Suprapubic skin (tissue), 4 donors: ENCODE data around the gene MAPK4.
"Not testable (repeated sequence)": the region's sequence is repeated elsewhere in the genome, so short reads cannot be mapped to it uniquely, and the experiment has no call there.

ENCODE experiments used
- EP300 ChIP-seq: sonication (generic); formaldehyde crosslinking; IDR thresholded peaks from one replicate; pipeline ENCODE4 v1.6.1; 2017; ENCODE audit warnings: antibody characterized with exemption
- POLR2A ChIP-seq, 2 donors: fragments of 450-650 bp; IDR thresholded peaks; one replicate each; pipeline ENCODE4 v1.6.1; 2017; ENCODE audit warnings: antibody characterized with exemption in 2 of 2, mild to moderate bottlenecking in 2 of 2, moderate library complexity in 2 of 2
- POLR2AphosphoS5 ChIP-seq, 3 donors: sonication (generic); formaldehyde crosslinking; IDR thresholded peaks; one replicate each; pipeline ENCODE4 v1.6.1; 2017; ENCODE audit warnings: antibody characterized with exemption in 3 of 3
- TF ChIP-seq, protein P1 (sequence below), 2 donors: fragments of 200-600 bp in 1 of 2; fragments of 450-650 bp in 1 of 2; sonication (generic) in 1 of 2; IDR thresholded peaks; one replicate each; pipeline ENCODE4 v1.5.1; 2016 to 2019; ENCODE audit warnings: antibody characterized with exemption in 2 of 2, mild to moderate bottlenecking in 1 of 2, moderate library complexity in 1 of 2

DNA sequence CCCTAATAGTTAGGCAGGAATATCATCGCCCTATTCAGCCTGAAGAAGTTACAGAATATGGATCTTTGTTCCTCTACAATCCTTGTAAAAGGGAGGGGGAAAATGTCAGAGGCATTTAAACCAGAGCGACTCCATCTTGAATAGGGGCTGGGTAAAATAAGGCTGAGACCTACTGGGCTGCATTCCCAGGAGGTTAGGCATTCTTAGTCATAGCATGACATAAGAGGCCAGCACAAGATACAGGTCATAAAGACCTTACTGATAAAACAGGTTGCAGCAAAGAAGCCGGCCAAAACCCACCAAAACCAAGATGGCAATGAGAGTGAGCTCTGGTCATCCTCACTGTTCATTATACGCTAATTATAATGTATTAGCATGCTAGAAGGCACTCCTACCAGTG is 15.4 kb upstream of the MAPK4 start:
- not testable (repeated sequence) for TF ChIP-seq POLR2A (IDR thresholded peaks at IDR 0.05); EP300; POLR2AphosphoS5 (IDR thresholded peaks at IDR 0.05)
- TF ChIP-seq, protein P1, sequence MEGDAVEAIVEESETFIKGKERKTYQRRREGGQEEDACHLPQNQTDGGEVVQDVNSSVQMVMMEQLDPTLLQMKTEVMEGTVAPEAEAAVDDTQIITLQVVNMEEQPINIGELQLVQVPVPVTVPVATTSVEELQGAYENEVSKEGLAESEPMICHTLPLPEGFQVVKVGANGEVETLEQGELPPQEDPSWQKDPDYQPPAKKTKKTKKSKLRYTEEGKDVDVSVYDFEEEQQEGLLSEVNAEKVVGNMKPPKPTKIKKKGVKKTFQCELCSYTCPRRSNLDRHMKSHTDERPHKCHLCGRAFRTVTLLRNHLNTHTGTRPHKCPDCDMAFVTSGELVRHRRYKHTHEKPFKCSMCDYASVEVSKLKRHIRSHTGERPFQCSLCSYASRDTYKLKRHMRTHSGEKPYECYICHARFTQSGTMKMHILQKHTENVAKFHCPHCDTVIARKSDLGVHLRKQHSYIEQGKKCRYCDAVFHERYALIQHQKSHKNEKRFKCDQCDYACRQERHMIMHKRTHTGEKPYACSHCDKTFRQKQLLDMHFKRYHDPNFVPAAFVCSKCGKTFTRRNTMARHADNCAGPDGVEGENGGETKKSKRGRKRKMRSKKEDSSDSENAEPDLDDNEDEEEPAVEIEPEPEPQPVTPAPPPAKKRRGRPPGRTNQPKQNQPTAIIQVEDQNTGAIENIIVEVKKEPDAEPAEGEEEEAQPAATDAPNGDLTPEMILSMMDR (IDR thresholded peaks at IDR 0.05), result not testable (repeated sequence)
